Activated CD4-positive, alpha-beta T cell treated with anti-CD3 and anti-CD28 coated beads for 36 hours (primary cell): ENCODE data around the gene MAZ. TPM values are rescaled to one million over a fixed set of nuclear protein-coding genes. Genes with fewer than 3 reads are reported as not detected.

ENCODE experiments used
- ATAC-seq: fragments of 200-7000 bp; cut with Tn5 transposase; one replicate; pipeline ENCODE4 v1.10.0; 2021; ENCODE audit warnings: mild to moderate bottlenecking, moderate library complexity
- CTCF ChIA-PET: fragments of 350-600 bp; sonication (Branson Sonifier 250); formaldehyde crosslinking; loops from one replicate; lab custom pipeline; 2021; ENCODE audit warnings: antibody characterized with exemption; lab: Charles Lee
- POLR2A ChIA-PET: fragments of 350-600 bp; sonication (Branson Sonifier 250); formaldehyde crosslinking; loops from one replicate; lab custom pipeline; 2021; ENCODE audit warnings: antibody characterized with exemption, inconsistent platforms; lab: Charles Lee
- DNase-seq: peaks from one replicate; pipeline ENCODE4 v3.0.0-alpha.2; 2020
- H3K27ac Mint-ChIP-seq: one replicate; pipeline ENCODE4 v1.8.0; 2021; ENCODE audit warnings: mixed read lengths
- H3K27me3 Mint-ChIP-seq: one replicate; pipeline ENCODE4 v1.8.0; 2021; ENCODE audit warnings: mixed read lengths
- H3K36me3 Mint-ChIP-seq: one replicate; pipeline ENCODE4 v1.8.0; 2021; ENCODE audit warnings: low read depth, mixed read lengths
- H3K4me1 Mint-ChIP-seq: one replicate; pipeline ENCODE4 v1.8.0; 2021; ENCODE audit warnings: mixed read lengths
- H3K4me3 Mint-ChIP-seq: one replicate; pipeline ENCODE4 v1.8.0; 2021; ENCODE audit warnings: mild to moderate bottlenecking, moderate library complexity, mixed read lengths
- H3K9me3 Mint-ChIP-seq: one replicate; pipeline ENCODE4 v1.8.0; 2021; ENCODE audit warnings: low read depth, mixed read lengths
- intact Hi-C, 2 experiments: fragments of 100-400 bp; cut with DNase I in 1 of 2; cut with micrococcal nuclease in 1 of 2; formaldehyde crosslinking; loops; one replicate each; pipeline versions ENCODE4 v1.14.2 to v1.15.1; 2022 to 2024; cut with DNase I, micrococcal nuclease
- total RNA-seq, 2 experiments: library from RNA; stranded (reverse); gene quantifications; one replicate each; pipeline ENCODE4 v1.2.3, GENCODE V29; 2021

MAZ gene
- total RNA-seq, 2 experiments from 2014 or later, result 306 to 387 TPM

GRCh38 chr16:29810699-29811169 is 4.4 kb downstream of the MAZ start:
- ChIA-PET POLR2A (interaction anchor here (0.6 kb wide), 1 partner anchor 37 kb away, joined by 10 read pairs; no protein-coding TSS in a partner anchor), CTCF (interaction anchor here (2.4 kb wide), 1 partner anchor 37 kb away, joined by 18 read pairs; no protein-coding TSS in a partner anchor)
- Mint-ChIP-seq H3K36me3 (peaks cover 36% of the 10 kb centered on the region), H3K27ac (peak overlapping the region; percentile 75), H3K4me3 (peak overlapping the region; percentile 73), H3K9me3 (no peaks in the 10 kb centered on the region), H3K4me1 (peaks cover 57% of the 10 kb centered on the region), H3K27me3 (no peaks in the 10 kb centered on the region)
- intact Hi-C loops, result loop anchor here in 1 of 2 experiments (10.0 kb wide), 1 partner anchor 184 kb away; the partner anchor contains the start of genes HIRIP3 and INO80E
- no peak for ATAC-seq
- DNase-seq, result no peak

DNA sequence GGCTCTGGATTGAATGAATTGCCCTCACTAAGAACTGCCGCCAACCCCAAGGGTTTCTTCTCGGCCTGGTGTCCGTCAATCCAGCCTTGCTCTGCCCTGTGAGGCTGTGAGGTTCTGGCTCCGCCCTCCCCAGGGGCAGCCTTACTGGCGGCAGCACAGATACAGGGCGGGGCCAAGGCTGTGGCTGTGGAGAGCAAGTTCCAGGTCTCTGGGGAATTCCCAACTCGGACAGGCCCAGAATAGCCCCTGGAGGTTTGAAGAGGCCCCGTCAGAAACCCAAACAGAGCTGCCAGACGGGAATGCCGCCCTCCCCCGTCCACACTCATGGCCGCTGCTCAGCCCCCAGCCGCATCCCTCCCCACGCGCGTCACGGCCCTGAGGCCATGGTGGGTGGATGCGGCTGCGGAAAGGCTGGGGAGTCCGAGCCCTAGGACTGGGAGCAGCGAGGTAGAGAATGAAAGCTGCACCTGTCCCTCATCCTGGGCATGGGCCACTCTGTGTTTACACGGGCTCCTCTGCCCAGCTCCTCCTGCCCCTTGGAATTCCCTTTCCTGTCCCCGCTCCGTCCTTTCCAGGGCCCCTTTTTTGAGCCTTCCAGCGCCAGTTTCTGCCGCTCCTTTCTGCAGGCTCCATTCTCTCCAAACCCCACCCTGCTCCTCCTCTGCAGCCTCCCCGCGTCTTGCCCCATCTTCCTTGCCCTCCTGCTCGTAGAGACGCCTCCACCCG is 5.0 kb downstream of the MAZ start:
- peak; percentile 90 for DNase-seq
- peaks cover 58% of the 10 kb centered on the region for H3K4me1 Mint-ChIP-seq
- intact Hi-C loops, result loop anchor here in 1 of 2 experiments (10.0 kb wide), 1 partner anchor 183 kb away; the partner anchor contains the start of genes HIRIP3 and INO80E

DNA sequence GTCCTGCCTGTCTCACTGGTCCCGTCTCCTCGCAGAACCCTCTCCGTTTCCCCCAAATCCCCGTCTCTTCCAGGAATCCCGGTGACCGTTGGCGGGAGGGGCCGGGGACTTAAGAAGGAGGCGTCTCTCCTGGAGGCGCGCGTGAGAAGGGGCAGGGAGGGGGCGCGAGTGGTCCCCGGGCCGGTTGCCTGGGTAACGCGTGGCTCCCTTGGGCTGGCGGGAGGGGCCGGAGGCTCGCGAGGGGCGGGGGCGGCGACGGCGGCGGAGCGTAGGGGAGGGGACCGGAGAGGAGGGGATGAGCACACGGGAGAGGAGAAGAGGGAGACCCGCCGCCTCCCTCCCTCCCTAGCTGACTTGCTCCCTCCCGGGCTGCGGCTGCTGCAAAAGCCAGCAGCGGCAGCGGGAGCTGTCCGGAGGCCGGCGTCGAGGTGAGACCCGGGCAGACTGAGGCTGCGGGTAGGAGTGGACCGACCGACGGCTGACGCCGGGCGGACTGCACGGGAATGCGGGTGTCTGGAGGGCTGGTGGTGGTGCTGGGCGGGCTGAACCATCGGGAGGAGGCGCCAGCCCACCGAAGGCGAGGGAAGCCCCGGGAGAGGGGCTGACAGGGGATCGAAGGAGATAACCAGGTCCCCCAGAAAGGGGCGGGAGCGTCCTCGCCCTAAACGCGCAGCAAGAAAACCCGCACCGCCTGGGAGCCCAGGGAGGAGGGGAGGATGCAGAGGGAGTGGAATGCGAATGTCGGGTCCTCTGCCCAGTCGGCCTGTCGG is 5.8 kb downstream of the MAZ start, which contains the start of gene PRRT2:
TSS of gene PRRT2 (plus strand) at position 298 of the 770 bp plus-strand sequence. CDS start 862 bp downstream, outside the sequence.
- Mint-ChIP-seq H3K27ac (peak within 1 kb of the TSS; percentile 75), H3K27me3 (no peaks in the 10 kb centered on the region), H3K4me3 (peak within 1 kb of the TSS; percentile 73), H3K9me3 (no peaks in the 10 kb centered on the region), H3K4me1 (peaks cover 58% of the 10 kb centered on the region), H3K36me3 (peaks cover 37% of the 10 kb centered on the region)
- POLR2A ChIA-PET, result interaction anchor here (0.5 to 1.6 kb wide), 2 partner anchors 16 to 169 kb away, joined by 3 to 5 read pairs; no protein-coding TSS in a partner anchor
- intact Hi-C loops, result loop anchor here (2.0 to 10.0 kb wide), 2 partner anchors 183 to 989 kb away; partner anchors contain the start of genes ATXN2L (in 1 of the 2), HIRIP3 (in 1 of the 2) and INO80E (in 1 of the 2)
- peak; percentile 77 for DNase-seq
- CTCF ChIA-PET, result interaction anchor here (0.9 to 2.4 kb wide), 2 partner anchors 9 to 36 kb away, joined by 4 to 18 read pairs; partner anchors contain the start of gene MVP
- ATAC-seq, result no peak

More for the DNA sequence above, 5.0 kb downstream of the MAZ start:
- H3K27me3 Mint-ChIP-seq, result no peaks in the 10 kb centered on the region
- H3K36me3 Mint-ChIP-seq, result peaks cover 36% of the 10 kb centered on the region
- CTCF ChIA-PET, result interaction anchor here (0.9 to 2.4 kb wide), 2 partner anchors 9 to 37 kb away, joined by 4 to 18 read pairs; partner anchors contain the start of gene MVP
- peak; percentile 47 for ATAC-seq
- POLR2A ChIA-PET, result interaction anchor here (0.5 to 1.6 kb wide), 3 partner anchors 16 to 168 kb away, joined by 3 to 10 read pairs (median 5); no protein-coding TSS in a partner anchor
- H3K9me3 Mint-ChIP-seq, result no peaks in the 10 kb centered on the region
- peak overlapping the region; percentile 75 for H3K27ac Mint-ChIP-seq
- H3K4me3 Mint-ChIP-seq, result peak overlapping the region; percentile 73

GRCh38 chr16:29812754-29813643 is 6.7 kb downstream of the MAZ start:
- Mint-ChIP-seq H3K27me3 (no peaks in the 10 kb centered on the region), H3K9me3 (no peaks in the 10 kb centered on the region), H3K4me1 (peaks cover 61% of the 10 kb centered on the region), H3K27ac (no peak overlapping the region), H3K4me3 (peak overlapping the region; percentile 73), H3K36me3 (peaks cover 33% of the 10 kb centered on the region)
- POLR2A ChIA-PET, result no interaction called here
- no peak for ATAC-seq
- intact Hi-C loops, result loop anchor here (2.0 to 10.0 kb wide), 2 partner anchors 182 to 990 kb away; partner anchors contain the start of genes ATXN2L (in 1 of the 2), HIRIP3 (in 1 of the 2) and INO80E (in 1 of the 2)
- CTCF ChIA-PET, result interaction anchor here (0.8 to 2.4 kb wide), 3 partner anchors 8 to 35 kb away, joined by 3 to 18 read pairs (median 4); partner anchors contain the start of gene MVP
- no peak for DNase-seq

DNA sequence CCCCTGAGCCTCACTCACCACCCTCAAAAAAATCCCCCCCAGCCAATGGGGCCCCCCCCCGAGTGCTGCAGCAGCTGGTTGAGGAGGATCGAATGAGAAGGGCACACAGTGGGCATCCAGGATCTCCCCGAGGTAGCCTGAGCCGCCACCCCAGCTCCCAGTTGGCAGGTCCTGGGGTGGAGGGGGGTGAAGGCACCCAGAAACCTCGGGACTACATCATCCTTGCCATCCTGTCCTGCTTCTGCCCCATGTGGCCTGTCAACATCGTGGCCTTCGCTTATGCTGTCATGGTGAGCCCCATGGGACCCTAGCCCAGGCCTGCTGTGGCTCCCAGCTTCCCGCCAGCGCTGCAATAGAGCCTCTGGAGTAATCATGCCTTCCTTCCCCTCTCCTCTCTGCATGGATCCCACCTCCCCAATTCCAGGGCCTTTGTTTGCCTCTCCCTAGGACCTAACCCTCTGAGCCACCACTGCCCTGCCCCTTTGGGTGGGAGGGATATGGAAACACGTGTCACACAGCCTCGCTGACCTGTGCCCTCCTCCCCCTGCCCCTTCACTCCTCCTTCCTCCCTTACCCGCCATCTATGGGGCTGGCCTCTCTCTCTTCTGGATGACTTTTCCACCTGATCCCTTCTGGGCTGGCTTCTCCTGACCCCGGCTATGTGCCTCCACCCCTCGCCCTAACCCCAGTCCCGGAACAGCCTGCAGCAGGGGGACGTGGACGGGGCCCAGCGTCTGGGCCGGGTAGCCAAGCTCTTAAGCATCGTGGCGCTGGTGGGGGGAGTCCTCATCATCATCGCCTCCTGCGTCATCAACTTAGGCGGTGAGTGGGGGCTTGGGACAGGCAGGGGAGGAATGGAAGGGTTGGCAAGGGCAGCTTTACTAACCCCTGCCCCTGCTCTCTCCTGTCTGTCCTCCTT is 7.6 kb downstream of the MAZ start:
- H3K36me3 Mint-ChIP-seq, result peaks cover 33% of the 10 kb centered on the region
- peaks cover 62% of the 10 kb centered on the region for H3K4me1 Mint-ChIP-seq
- no peak for DNase-seq
- H3K4me3 Mint-ChIP-seq, result no peak overlapping the region
- H3K9me3 Mint-ChIP-seq, result no peaks in the 10 kb centered on the region
- ATAC-seq, result no peak
- no peak overlapping the region for H3K27ac Mint-ChIP-seq
- intact Hi-C loops, result loop anchor here (2.0 to 10.0 kb wide), 2 partner anchors 181 to 991 kb away; partner anchors contain the start of genes ATXN2L (in 1 of the 2), HIRIP3 (in 1 of the 2) and INO80E (in 1 of the 2)
- no peaks in the 10 kb centered on the region for H3K27me3 Mint-ChIP-seq
- POLR2A ChIA-PET, result interaction anchor here (0.6 kb wide), 1 partner anchor 19 kb away, joined by 4 read pairs; no protein-coding TSS in a partner anchor
- CTCF ChIA-PET, result interaction anchor here (0.8 kb wide), 1 partner anchor 34 kb away, joined by 3 read pairs; no protein-coding TSS in a partner anchor

DNA sequence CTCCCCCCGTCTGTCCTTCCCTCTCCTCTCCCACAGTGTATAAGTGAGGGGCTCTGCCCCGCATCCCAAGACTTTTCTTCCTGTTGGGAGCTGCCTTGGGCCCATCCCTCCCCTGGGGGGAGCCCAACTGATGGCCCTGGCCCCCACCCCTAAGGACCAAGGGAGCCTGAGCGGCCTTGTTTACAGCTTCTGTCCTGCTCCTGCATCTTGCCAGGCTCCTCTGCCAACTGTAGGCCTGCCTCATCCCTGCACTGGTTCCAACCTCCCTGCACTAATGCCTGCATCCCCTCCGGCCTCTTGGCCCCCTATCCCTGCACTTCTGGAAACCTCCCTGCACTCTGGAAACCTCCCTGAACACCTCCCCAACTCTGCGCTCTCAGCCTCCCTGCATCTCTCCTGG is 8.3 kb downstream of the MAZ start:
- Mint-ChIP-seq H3K4me3 (peak overlapping the region; percentile 84), H3K4me1 (peaks cover 65% of the 10 kb centered on the region), H3K9me3 (no peaks in the 10 kb centered on the region), H3K27ac (peak overlapping the region; percentile 97), H3K36me3 (peaks cover 33% of the 10 kb centered on the region), H3K27me3 (no peaks in the 10 kb centered on the region)
- ChIA-PET CTCF (interaction anchor here (1.2 to 2.9 kb wide), 2 partner anchors 12 to 36 kb away, joined by 3 to 36 read pairs; no protein-coding TSS in a partner anchor), POLR2A (no interaction called here)
- intact Hi-C loops, result loop anchor here in 1 of 2 experiments (10.0 kb wide), 1 partner anchor 180 kb away; the partner anchor contains the start of genes HIRIP3 and INO80E
- DNase-seq, result no peak
- no peak for ATAC-seq

- intact Hi-C loops, result loop anchor here in 1 of 2 experiments (1.0 to 10.0 kb wide), 2 partner anchors 25 to 180 kb away; partner anchors contain the start of genes HIRIP3, INO80E and KIF22
- peak; percentile 73 for DNase-seq
- no peak for ATAC-seq
- POLR2A ChIA-PET, result interaction anchor here (0.6 to 2.6 kb wide), 5 partner anchors 8 to 33 kb away, joined by 3 to 36 read pairs (median 6); partner anchors contain the start of gene MAZ
- CTCF ChIA-PET, result interaction anchor here (0.6 to 2.9 kb wide), 21 partner anchors 8 to 240 kb away, joined by 3 to 39 read pairs (median 4); partner anchors contain the start of genes KIF22, MAZ and TAOK2
- H3K27me3 Mint-ChIP-seq, result no peaks in the 10 kb centered on the region
- peak overlapping the region; percentile 97 for H3K27ac Mint-ChIP-seq
- peaks cover 66% of the 10 kb centered on the region for H3K4me1 Mint-ChIP-seq
- H3K36me3 Mint-ChIP-seq, result peaks cover 33% of the 10 kb centered on the region
- peak overlapping the region; percentile 84 for H3K4me3 Mint-ChIP-seq
- H3K9me3 Mint-ChIP-seq, result no peaks in the 10 kb centered on the region
Measured at GRCh38 chr16:29815032-29815721, 8.8 kb downstream of the MAZ start.
